Endothelial cell of umbilical vein (primary cell): Measurements from ENCODE around the gene MLX. TPM values are rescaled to one million over a fixed set of nuclear protein-coding genes. Genes with fewer than 3 reads are reported as not detected.

Source experiments
- BruUV-seq: library from RNA; stranded (reverse); fragments of 400-500 nt; replicated peaks from 2 replicates; lab custom pipeline; 2021; lab: Mats Ljungman, UMichigan
- CTCF ChIA-PET: fragments of 300-600, 350-600 bp; sonication (Branson Sonifier 250); formaldehyde crosslinking; loops from one replicate; lab custom pipeline; 2021; ENCODE audit warnings: antibody characterized with exemption, inconsistent platforms; lab: Charles Lee
- POLR2A ChIA-PET: fragments of 300-600, 350-600 bp; sonication (Branson Sonifier 250); formaldehyde crosslinking; loops from one replicate; lab custom pipeline; 2021; ENCODE audit warnings: antibody characterized with exemption, inconsistent platforms; lab: Charles Lee
- DNase-seq: peaks from one replicate; pipeline ENCODE4 v3.0.0-alpha.2; 2011; ENCODE audit warnings: low read depth, low spot score
- FAIRE-seq: peaks from 2 replicates; lab custom pipeline; 2011; peaks lifted over from hg19 to GRCh38; lab: Jason Lieb, UNC
- H2AFZ ChIP-seq: 2 replicates; pipeline ENCODE4 v1.6.0; 2012; ENCODE audit warnings: low read depth, low read length, control low read depth, inconsistent platforms
- H3K27ac ChIP-seq: 2 replicates; pipeline ENCODE4 v1.5.1; 2011; ENCODE audit warnings: low read depth, mild to moderate bottlenecking, control low read depth, low read length, moderate library complexity; ENCODE audit not compliant: insufficient read depth
- H3K27me3 ChIP-seq, 2 experiments: 2 replicates each; pipeline versions ENCODE4 v1.6.0 to v1.6.1; 2011; ENCODE audit warnings: low read length in 2 of 2, mixed read lengths in 1 of 2; ENCODE audit not compliant: control insufficient read depth in 2 of 2, insufficient read depth in 2 of 2
- H3K36me3 ChIP-seq, 2 experiments: 2 replicates in 1 of 2; 3 replicates in 1 of 2; pipeline ENCODE4 v1.5.1; 2011; ENCODE audit warnings: low read length in 2 of 2, mild to moderate bottlenecking in 1 of 2, moderate library complexity in 1 of 2; ENCODE audit not compliant: control insufficient read depth in 2 of 2, insufficient read depth in 2 of 2; ENCODE audit errors: extremely low read depth in 1 of 2
- H3K4me1 ChIP-seq: 3 replicates; pipeline ENCODE4 v1.5.1; 2011; ENCODE audit warnings: mild to moderate bottlenecking, low read length; ENCODE audit not compliant: control insufficient read depth, insufficient read depth; ENCODE audit errors: extremely low read depth
- H3K4me2 ChIP-seq: 2 replicates; pipeline ENCODE4 v1.6.1; 2011; ENCODE audit warnings: low read length, control low read depth, mixed read lengths; ENCODE audit not compliant: insufficient read depth
- H3K4me3 ChIP-seq, 3 experiments: fragments of 200-600 bp in 1 of 3; sonication (generic), shearing (Covaris generic) in 1 of 3; replicated peaks in 1 of 3; 2 replicates each; pipeline ENCODE4 v1.5.1; 2011 to 2016; ENCODE audit warnings: control low read depth in 3 of 3, low read length in 3 of 3, mild to moderate bottlenecking in 2 of 3, inconsistent platforms in 1 of 3, low read depth in 1 of 3, moderate library complexity in 1 of 3; ENCODE audit not compliant: insufficient read depth in 1 of 3
- H3K79me2 ChIP-seq: 2 replicates; pipeline ENCODE4 v1.6.0; 2012; ENCODE audit warnings: low read length, inconsistent platforms; ENCODE audit not compliant: control insufficient read depth, insufficient read depth
- H3K9ac ChIP-seq: replicated peaks from 2 replicates; pipeline ENCODE3; 2011; ENCODE audit warnings: low read length, control low read depth; ENCODE audit not compliant: insufficient read depth; ENCODE audit errors: extremely low read depth
- H3K9me1 ChIP-seq: replicated peaks from 3 replicates; pipeline ENCODE4 v1.6.0; 2011; ENCODE audit warnings: mild to moderate bottlenecking, low read length; ENCODE audit not compliant: control insufficient read depth, insufficient read depth; ENCODE audit errors: extremely low read depth
- H3K9me3 ChIP-seq: replicated peaks from 2 replicates; pipeline ENCODE4 v1.5.1; 2012; ENCODE audit warnings: low read length, inconsistent platforms; ENCODE audit not compliant: control insufficient read depth, insufficient read depth
- H4K20me1 ChIP-seq: replicated peaks from 2 replicates; pipeline ENCODE3; 2011; ENCODE audit warnings: mild to moderate bottlenecking, low read length; ENCODE audit not compliant: control insufficient read depth, insufficient read depth; ENCODE audit errors: extremely low read depth
- EZH2 ChIP-seq: IDR thresholded peaks from 2 replicates; pipeline ENCODE4 v1.6.1; 2012; ENCODE audit warnings: borderline replicate concordance, low read depth, mild to moderate bottlenecking, moderate library complexity, low read length, inconsistent platforms; ENCODE audit not compliant: severe bottlenecking
- FOS ChIP-seq: IDR thresholded peaks from 2 replicates; pipeline ENCODE4 v1.6.1; 2011; ENCODE audit warnings: mild to moderate bottlenecking, low read length, moderate library complexity, borderline replicate concordance; ENCODE audit not compliant: insufficient read depth
- GATA2 ChIP-seq: IDR thresholded peaks from 2 replicates; pipeline ENCODE4 v1.7.0; 2011; ENCODE audit warnings: low read depth, mild to moderate bottlenecking, moderate library complexity, mixed read lengths, low read length; ENCODE audit not compliant: insufficient read length, insufficient read depth
- JUN ChIP-seq: IDR thresholded peaks from 2 replicates; pipeline ENCODE4 v1.6.1; 2011; ENCODE audit warnings: borderline replicate concordance, low read depth; ENCODE audit not compliant: insufficient read length, insufficient read depth
- MAX ChIP-seq: IDR thresholded peaks from 2 replicates; pipeline ENCODE4 v1.6.1; 2011; ENCODE audit not compliant: insufficient read depth, insufficient read length
- MYC ChIP-seq: IDR thresholded peaks from one replicate; pipeline ENCODE4 v1.6.1; 2011; ENCODE audit warnings: mild to moderate bottlenecking, low read depth, low read length
- POLR2A ChIP-seq: IDR thresholded peaks from 2 replicates; pipeline ENCODE4 v1.6.1; 2012; ENCODE audit warnings: low read depth, mild to moderate bottlenecking, control low read depth, low read length
- POLR2AphosphoS5 ChIP-seq: IDR thresholded peaks from 2 replicates; pipeline ENCODE4 v1.6.1; 2012; ENCODE audit warnings: low read depth, mild to moderate bottlenecking, control low read depth, low read length, moderate library complexity; ENCODE audit not compliant: insufficient read depth
- dilution Hi-C: fragments of 300-500 bp; cut with MboI; formaldehyde crosslinking; loops from one replicate; pipeline ENCODE4 v1.15.0; 2019; ENCODE audit warnings: low sequenced_read_pairs; ENCODE audit not compliant: extremely low pct_ligation_motif_present
- intact Hi-C: fragments of 100-400 bp; cut with micrococcal nuclease; formaldehyde crosslinking; loops from one replicate; pipeline ENCODE4 v1.10.0; 2022
- polyA plus RNA-seq, 4 experiments: library from polyadenylated mRNA; depleted of rRNA in 3 of 4; stranded (reverse) in 3 of 4; unstranded in 1 of 4; fragments of >200 nt; gene quantifications; 2 replicates each; pipeline versions ENCODE4 v1.2.1 to v1.2.3, GENCODE V29; 2011 to 2012; ENCODE audit warnings: missing spikeins in 1 of 4
- total RNA-seq: library from RNA; stranded (reverse); gene quantifications from 2 replicates; pipeline ENCODE4 v1.2.3, GENCODE V29; 2021
- TF ChIP-seq, protein P1 (sequence below), 2 donors: IDR thresholded peaks; 1 replicate in 1 of 2; 2 replicates in 1 of 2; pipeline ENCODE4 v1.5.1; 2011; ENCODE audit warnings: low read length in 2 of 2, mild to moderate bottlenecking in 2 of 2, moderate library complexity in 2 of 2, control low read depth in 1 of 2, inconsistent platforms in 1 of 2, low read depth in 1 of 2; ENCODE audit not compliant: insufficient read depth in 1 of 2; ENCODE audit errors: extremely low read depth in 1 of 2

MLX gene
- total and polyA plus RNA-seq, 2 donors (not counting 3 experiments of a cell fraction or from before 2014, with no cell fraction given) = 40.3 to 42.7 TPM

GRCh38 chr17:42559075-42559474 is 7.8 kb upstream of the MLX start:
- Histone ChIP-seq H2AFZ (no peak overlapping the region), H3K4me3 (no peak overlapping the region), H3K9ac (no peak overlapping the region), H3K9me3 (no peaks in the 10 kb centered on the region), H3K79me2 (peaks cover 27% of the 10 kb centered on the region), H3K36me3 (no peaks in the 10 kb centered on the region), H3K4me1 (peaks cover 28% of the 10 kb centered on the region), H3K27me3 (no peaks in the 10 kb centered on the region), H3K4me2 (no peak overlapping the region), H3K27ac (no peak overlapping the region), H4K20me1 (no peaks in the 10 kb centered on the region), H3K9me1 (no peaks in the 10 kb centered on the region)
- TF ChIP-seq EZH2 (no peak), MAX (no peak), POLR2AphosphoS5 (no peak), MYC (no peak), GATA2 (no peak), FOS (no peak), JUN (no peak), POLR2A (no peak)
- TF ChIP-seq, protein P1, sequence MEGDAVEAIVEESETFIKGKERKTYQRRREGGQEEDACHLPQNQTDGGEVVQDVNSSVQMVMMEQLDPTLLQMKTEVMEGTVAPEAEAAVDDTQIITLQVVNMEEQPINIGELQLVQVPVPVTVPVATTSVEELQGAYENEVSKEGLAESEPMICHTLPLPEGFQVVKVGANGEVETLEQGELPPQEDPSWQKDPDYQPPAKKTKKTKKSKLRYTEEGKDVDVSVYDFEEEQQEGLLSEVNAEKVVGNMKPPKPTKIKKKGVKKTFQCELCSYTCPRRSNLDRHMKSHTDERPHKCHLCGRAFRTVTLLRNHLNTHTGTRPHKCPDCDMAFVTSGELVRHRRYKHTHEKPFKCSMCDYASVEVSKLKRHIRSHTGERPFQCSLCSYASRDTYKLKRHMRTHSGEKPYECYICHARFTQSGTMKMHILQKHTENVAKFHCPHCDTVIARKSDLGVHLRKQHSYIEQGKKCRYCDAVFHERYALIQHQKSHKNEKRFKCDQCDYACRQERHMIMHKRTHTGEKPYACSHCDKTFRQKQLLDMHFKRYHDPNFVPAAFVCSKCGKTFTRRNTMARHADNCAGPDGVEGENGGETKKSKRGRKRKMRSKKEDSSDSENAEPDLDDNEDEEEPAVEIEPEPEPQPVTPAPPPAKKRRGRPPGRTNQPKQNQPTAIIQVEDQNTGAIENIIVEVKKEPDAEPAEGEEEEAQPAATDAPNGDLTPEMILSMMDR (IDR thresholded peaks at IDR 0.05; ENCODE audit: extremely low read depth in 1 of 2, insufficient read depth in 1 of 2, low read depth in 1 of 2, low read length in 2 of 2) = no peak
- intact Hi-C loops = no loop called here
- CTCF ChIA-PET = interaction anchor here (1.0 kb wide), 1 partner anchor 10 kb away, joined by 3 read pairs; no protein-coding TSS in a partner anchor
- no peak for DNase-seq
- no peak for FAIRE-seq
- POLR2A ChIA-PET = interaction anchor here (0.6 to 0.7 kb wide), 2 partner anchors 803 to 1899 kb away, joined by 3 to 5 read pairs; no protein-coding TSS in a partner anchor
- dilution Hi-C loops = no loop called here
- no TSS peak for BruUV-seq
